CD4-positive, alpha-beta T cell treated with Interleukin-15 for 4 hours (primary cell): Measurements from ENCODE around the gene CD63.

Source experiments
- DNase-seq: peaks from one replicate; pipeline ENCODE4 v3.0.0-alpha.2; 2020; ENCODE audit warnings: low spot score

The CD63 gene

GRCh38 chr12:55686366-55687010, 42.3 kb downstream of the CD63 start:
- DNase-seq = no peak

GRCh38 chr12:55685671-55686070, 43.1 kb downstream of the CD63 start:
- DNase-seq = no peak

GRCh38 chr12:55684761-55685370, 43.9 kb downstream of the CD63 start:
- DNase-seq = no peak

GRCh38 chr12:55683676-55684075, 45.1 kb downstream of the CD63 start:
- DNase-seq = no peak

GRCh38 chr12:55682087-55682796, 46.6 kb downstream of the CD63 start:
- DNase-seq = no peak

GRCh38 chr12:55681142-55682077, 47.4 kb downstream of the CD63 start:
- DNase-seq = no peak

- no peak for DNase-seq
Measured at GRCh38 chr12:55679691-55680090, 49.1 kb downstream of the CD63 start.

GRCh38 chr12:55676707-55677106, 52.1 kb downstream of the CD63 start:
- DNase-seq = no peak

GRCh38 chr12:55675666-55676065, 53.1 kb downstream of the CD63 start:
- DNase-seq = no peak
